ENCODE measurements around the gene VAMP3. TPM values are rescaled to one million over a fixed set of nuclear protein-coding genes. Genes with fewer than 3 reads are reported as not detected.

Gene VAMP3
- polyA plus RNA-seq (20.2 and 22.1 TPM in 2 replicates), polyA minus RNA-seq (19.5 and 29.5 TPM in 2 replicates)

GRCh38 chr1:7770997-7771822, at the start of gene VAMP3:
VAMP3 (plus strand) TSS chr1:7771296; CDS start chr1:7771384, 88 bp downstream.
- peaks cover 28% of the 10 kb centered on the region for H3K36me3 ChIP-seq (ENCODE audit: insufficient read depth, low read length)
- peak within 1 kb of the TSS; percentile 21 for H3K27ac ChIP-seq (ENCODE audit: low read length)
- peaks cover 8% of the 10 kb centered on the region for H3F3A ChIP-seq (ENCODE audit: insufficient read depth, low read length, poor library complexity, severe bottlenecking)
- peaks cover 2% of the 10 kb centered on the region for H3K27me3 ChIP-seq (ENCODE audit: insufficient read depth, low read depth, low read length)
- no peaks in the 10 kb centered on the region for H3K9me3 ChIP-seq (ENCODE audit: low read length)
- TF ChIP-seq RAD21 (conservative IDR thresholded peaks at IDR 0.05) (no peak), REST (IDR thresholded peaks at IDR 0.05; ENCODE audit: borderline replicate concordance) (no peak), POLR2AphosphoS5 (IDR thresholded peaks at IDR 0.05) (peak; percentile 89), EZH2 (IDR thresholded peaks at IDR 0.05; ENCODE audit: borderline replicate concordance, insufficient read depth, low read length, poor library complexity, severe bottlenecking) (no peak), EP300 (conservative IDR thresholded peaks at IDR 0.05; ENCODE audit: poor library complexity, severe bottlenecking) (peak; percentile 42), MXI1 (conservative IDR thresholded peaks at IDR 0.05; ENCODE audit: poor library complexity, severe bottlenecking) (peak; percentile 72)
- H3K9me2 ChIP-seq (ENCODE audit: insufficient read depth, low read length), result no peaks in the 10 kb centered on the region
- H3K4me3 ChIP-seq (ENCODE audit: low read length), result peak within 1 kb of the TSS; percentile 85
- H3K79me2 ChIP-seq (replicated peaks; ENCODE audit: insufficient read depth, low read length), result peaks cover 34% of the 10 kb centered on the region
- no peak within 1 kb of the TSS for H2AFZ ChIP-seq (ENCODE audit: low read depth, low read length)
- H4K20me1 ChIP-seq (ENCODE audit: insufficient read depth), result no peaks in the 10 kb centered on the region
- H3K4me2 ChIP-seq (ENCODE audit: low read length), result peak within 1 kb of the TSS; percentile 90
- peak within 1 kb of the TSS; percentile 74 for H3K9ac ChIP-seq (ENCODE audit: low read length)

DNA sequence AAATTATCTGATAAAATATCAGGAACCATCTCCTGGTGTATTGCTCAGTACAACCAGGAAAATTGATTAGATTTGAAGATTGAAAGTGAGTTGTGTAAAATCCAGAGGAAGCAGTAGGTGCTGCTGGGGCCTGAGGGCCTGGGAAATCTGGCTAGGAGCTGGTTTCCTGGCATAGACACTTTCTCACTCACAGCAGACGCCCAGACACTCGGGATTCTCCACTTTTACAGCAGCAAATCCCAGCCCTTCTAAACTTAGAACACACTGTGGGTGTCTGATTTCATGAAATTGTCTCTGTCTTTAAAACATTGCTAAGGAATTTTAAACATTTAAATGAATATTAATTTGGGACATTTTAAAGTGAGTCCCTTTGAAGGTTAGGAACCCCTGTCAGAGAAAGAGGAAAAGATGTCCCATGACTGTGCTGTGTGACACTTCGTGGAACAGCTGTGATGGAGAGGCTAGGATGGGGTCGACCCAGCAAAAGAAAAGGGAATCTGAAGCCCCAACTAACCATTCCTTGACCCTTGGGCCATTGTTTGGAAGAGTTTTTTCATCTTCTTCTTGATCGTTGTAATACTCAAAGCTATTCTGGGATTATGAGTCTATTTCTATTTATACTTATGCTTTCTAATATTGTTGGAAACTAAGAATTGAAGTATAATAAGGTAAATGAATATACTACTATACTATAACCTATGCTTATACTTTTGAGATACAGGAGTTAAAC, 49.0 kb upstream of the VAMP3 start:
- Histone ChIP-seq H3K27ac (ENCODE audit: low read length) (no peak overlapping the region), H3K79me2 (replicated peaks; ENCODE audit: insufficient read depth, low read length) (peaks cover 65% of the 10 kb centered on the region), H3K4me2 (ENCODE audit: low read length) (no peak overlapping the region), H3K4me3 (ENCODE audit: low read length) (no peak overlapping the region), H3K9ac (ENCODE audit: low read length) (no peak overlapping the region), H2AFZ (ENCODE audit: low read depth, low read length) (no peak overlapping the region), H3K27me3 (ENCODE audit: insufficient read depth, low read depth, low read length) (no peaks in the 10 kb centered on the region), H3F3A (ENCODE audit: insufficient read depth, low read length, poor library complexity, severe bottlenecking) (no peaks in the 10 kb centered on the region), H3K9me2 (ENCODE audit: insufficient read depth, low read length) (no peaks in the 10 kb centered on the region), H4K20me1 (ENCODE audit: insufficient read depth) (peaks cover 38% of the 10 kb centered on the region), H3K9me3 (ENCODE audit: low read length) (no peaks in the 10 kb centered on the region), H3K36me3 (ENCODE audit: insufficient read depth, low read length) (no peaks in the 10 kb centered on the region)
- TF ChIP-seq REST (IDR thresholded peaks at IDR 0.05; ENCODE audit: borderline replicate concordance) (no peak), POLR2AphosphoS5 (IDR thresholded peaks at IDR 0.05) (no peak), TAF1 (IDR thresholded peaks at IDR 0.05; ENCODE audit: low read depth) (no peak), MXI1 (conservative IDR thresholded peaks at IDR 0.05; ENCODE audit: poor library complexity, severe bottlenecking) (no peak), EZH2 (IDR thresholded peaks at IDR 0.05; ENCODE audit: borderline replicate concordance, insufficient read depth, low read length, poor library complexity, severe bottlenecking) (no peak), RAD21 (conservative IDR thresholded peaks at IDR 0.05) (no peak), EP300 (conservative IDR thresholded peaks at IDR 0.05; ENCODE audit: poor library complexity, severe bottlenecking) (no peak), CTCF (IDR thresholded peaks at IDR 0.05; ENCODE audit: poor library complexity, severe bottlenecking) (no peak), SMC3 (conservative IDR thresholded peaks at IDR 0.05; ENCODE audit: poor library complexity) (no peak)

All from neural cell (in vitro differentiated cells).